Lower leg skin (tissue), 3 donors: ENCODE data around the gene UPK1B.
"Not testable (repeated sequence)": the region's sequence is repeated elsewhere in the genome, so short reads cannot be mapped to it uniquely, and the experiment has no call there.

Source experiments
- POLR2A ChIP-seq, 2 donors: fragments of 450-650 bp; IDR thresholded peaks; one replicate each; pipeline ENCODE4 v1.6.1; 2016 to 2017; ENCODE audit warnings: antibody characterized with exemption in 2 of 2, mild to moderate bottlenecking in 1 of 2, moderate library complexity in 1 of 2
- TF ChIP-seq, protein P1 (sequence below), 3 donors: fragments of 450-650 bp; IDR thresholded peaks; one replicate each; pipeline ENCODE4 v1.5.1; 2016; ENCODE audit warnings: antibody characterized with exemption in 3 of 3, mild to moderate bottlenecking in 3 of 3, moderate library complexity in 2 of 3

GRCh38 chr3:119164745-119165144 lies 8.7 kb upstream of the UPK1B start:
- TF ChIP-seq, protein P1, sequence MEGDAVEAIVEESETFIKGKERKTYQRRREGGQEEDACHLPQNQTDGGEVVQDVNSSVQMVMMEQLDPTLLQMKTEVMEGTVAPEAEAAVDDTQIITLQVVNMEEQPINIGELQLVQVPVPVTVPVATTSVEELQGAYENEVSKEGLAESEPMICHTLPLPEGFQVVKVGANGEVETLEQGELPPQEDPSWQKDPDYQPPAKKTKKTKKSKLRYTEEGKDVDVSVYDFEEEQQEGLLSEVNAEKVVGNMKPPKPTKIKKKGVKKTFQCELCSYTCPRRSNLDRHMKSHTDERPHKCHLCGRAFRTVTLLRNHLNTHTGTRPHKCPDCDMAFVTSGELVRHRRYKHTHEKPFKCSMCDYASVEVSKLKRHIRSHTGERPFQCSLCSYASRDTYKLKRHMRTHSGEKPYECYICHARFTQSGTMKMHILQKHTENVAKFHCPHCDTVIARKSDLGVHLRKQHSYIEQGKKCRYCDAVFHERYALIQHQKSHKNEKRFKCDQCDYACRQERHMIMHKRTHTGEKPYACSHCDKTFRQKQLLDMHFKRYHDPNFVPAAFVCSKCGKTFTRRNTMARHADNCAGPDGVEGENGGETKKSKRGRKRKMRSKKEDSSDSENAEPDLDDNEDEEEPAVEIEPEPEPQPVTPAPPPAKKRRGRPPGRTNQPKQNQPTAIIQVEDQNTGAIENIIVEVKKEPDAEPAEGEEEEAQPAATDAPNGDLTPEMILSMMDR (IDR thresholded peaks at IDR 0.05) = not testable (repeated sequence)
- TF ChIP-seq POLR2A (IDR thresholded peaks at IDR 0.05) = not testable (repeated sequence)
